ENCODE data around the gene TNIK.

DNA sequence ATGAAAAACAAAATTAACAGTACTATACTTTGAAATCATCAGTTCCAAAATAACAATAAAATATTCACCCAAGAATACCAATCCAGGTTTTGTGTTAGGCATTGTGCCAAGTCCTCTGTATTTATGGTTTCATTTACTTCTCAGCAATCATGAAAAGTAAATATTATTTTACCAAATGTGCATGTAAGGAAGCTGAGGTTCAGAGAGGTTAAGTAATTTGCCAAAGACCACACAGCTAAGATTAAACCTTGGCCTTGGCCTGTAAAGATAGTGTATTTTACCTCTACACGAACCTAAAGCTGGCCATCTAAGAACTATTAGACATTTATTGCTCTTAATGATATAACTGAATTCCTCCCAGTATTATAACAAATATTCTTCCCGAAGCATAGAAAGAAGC, 309.3 kb downstream of the TNIK start:
- TF ChIP-seq, protein P1, sequence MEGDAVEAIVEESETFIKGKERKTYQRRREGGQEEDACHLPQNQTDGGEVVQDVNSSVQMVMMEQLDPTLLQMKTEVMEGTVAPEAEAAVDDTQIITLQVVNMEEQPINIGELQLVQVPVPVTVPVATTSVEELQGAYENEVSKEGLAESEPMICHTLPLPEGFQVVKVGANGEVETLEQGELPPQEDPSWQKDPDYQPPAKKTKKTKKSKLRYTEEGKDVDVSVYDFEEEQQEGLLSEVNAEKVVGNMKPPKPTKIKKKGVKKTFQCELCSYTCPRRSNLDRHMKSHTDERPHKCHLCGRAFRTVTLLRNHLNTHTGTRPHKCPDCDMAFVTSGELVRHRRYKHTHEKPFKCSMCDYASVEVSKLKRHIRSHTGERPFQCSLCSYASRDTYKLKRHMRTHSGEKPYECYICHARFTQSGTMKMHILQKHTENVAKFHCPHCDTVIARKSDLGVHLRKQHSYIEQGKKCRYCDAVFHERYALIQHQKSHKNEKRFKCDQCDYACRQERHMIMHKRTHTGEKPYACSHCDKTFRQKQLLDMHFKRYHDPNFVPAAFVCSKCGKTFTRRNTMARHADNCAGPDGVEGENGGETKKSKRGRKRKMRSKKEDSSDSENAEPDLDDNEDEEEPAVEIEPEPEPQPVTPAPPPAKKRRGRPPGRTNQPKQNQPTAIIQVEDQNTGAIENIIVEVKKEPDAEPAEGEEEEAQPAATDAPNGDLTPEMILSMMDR (IDR thresholded peaks at IDR 0.05): no peak
- TF ChIP-seq POLR2A (IDR thresholded peaks at IDR 0.05; ENCODE audit: low read depth) (no peak), POLR2AphosphoS5 (IDR thresholded peaks at IDR 0.05) (no peak), EP300 (IDR thresholded peaks at IDR 0.05) (no peak)

All from esophagus muscularis mucosa (tissue), 4 donors.